GM12873 (cell line): ENCODE data around the gene CTNNA2.

ENCODE experiments used
- CTCF ChIP-seq: IDR thresholded peaks from 2 replicates; pipeline ENCODE4 v1.5.1; 2012; ENCODE audit warnings: low read depth, mild to moderate bottlenecking, moderate library complexity, low read length, control low read depth; ENCODE audit not compliant: insufficient read depth; ENCODE audit errors: missing control alignments

Gene CTNNA2

GRCh38 chr2:80030135-80030534, 517.3 kb downstream of the CTNNA2 start:
- no peak for TF ChIP-seq CTCF

GRCh38 chr2:80035749-80036285, 523.0 kb downstream of the CTNNA2 start:
- no peak for TF ChIP-seq CTCF

GRCh38 chr2:80037310-80037709, 524.5 kb downstream of the CTNNA2 start:
- no peak for TF ChIP-seq CTCF

GRCh38 chr2:80040226-80040625, 527.4 kb downstream of the CTNNA2 start:
- TF ChIP-seq CTCF, result no peak

- TF ChIP-seq CTCF, result no peak
Measured at GRCh38 chr2:80042635-80043034, 529.8 kb downstream of the CTNNA2 start.

- no peak for TF ChIP-seq CTCF
Measured at GRCh38 chr2:80048296-80048695, 535.4 kb downstream of the CTNNA2 start.

GRCh38 chr2:80050246-80050645, 537.4 kb downstream of the CTNNA2 start:
- TF ChIP-seq CTCF, result no peak
